HG03565 (cell line): Measurements from ENCODE around the gene SRBD1.
"Not testable (repeated sequence)": the region's sequence is repeated elsewhere in the genome, so short reads cannot be mapped to it uniquely, and the experiment has no call there.

Experiments used
- ATAC-seq: cut with Tn5 transposase; IDR thresholded peaks from one replicate; pipeline ENCODE4 v1.9.1; 2021; ENCODE audit warnings: mild to moderate bottlenecking, moderate library complexity; ENCODE audit not compliant: unreplicated experiment

Gene SRBD1

GRCh38 chr2:45436456-45436855 lies 174.6 kb downstream of the SRBD1 start:
- ATAC-seq = no peak

GRCh38 chr2:45435316-45435715 lies 175.8 kb downstream of the SRBD1 start:
- no peak for ATAC-seq

- ATAC-seq = no peak
Measured at GRCh38 chr2:45433363-45433762, 177.7 kb downstream of the SRBD1 start.

GRCh38 chr2:45432406-45432805 lies 178.7 kb downstream of the SRBD1 start:
- no peak for ATAC-seq

- ATAC-seq = not testable (repeated sequence)
Measured at GRCh38 chr2:45426025-45426424, 185.0 kb downstream of the SRBD1 start.

GRCh38 chr2:45422921-45423320 lies 188.1 kb downstream of the SRBD1 start:
- ATAC-seq = no peak

- no peak for ATAC-seq
Measured at GRCh38 chr2:45418532-45418931, 192.5 kb downstream of the SRBD1 start.

DNA sequence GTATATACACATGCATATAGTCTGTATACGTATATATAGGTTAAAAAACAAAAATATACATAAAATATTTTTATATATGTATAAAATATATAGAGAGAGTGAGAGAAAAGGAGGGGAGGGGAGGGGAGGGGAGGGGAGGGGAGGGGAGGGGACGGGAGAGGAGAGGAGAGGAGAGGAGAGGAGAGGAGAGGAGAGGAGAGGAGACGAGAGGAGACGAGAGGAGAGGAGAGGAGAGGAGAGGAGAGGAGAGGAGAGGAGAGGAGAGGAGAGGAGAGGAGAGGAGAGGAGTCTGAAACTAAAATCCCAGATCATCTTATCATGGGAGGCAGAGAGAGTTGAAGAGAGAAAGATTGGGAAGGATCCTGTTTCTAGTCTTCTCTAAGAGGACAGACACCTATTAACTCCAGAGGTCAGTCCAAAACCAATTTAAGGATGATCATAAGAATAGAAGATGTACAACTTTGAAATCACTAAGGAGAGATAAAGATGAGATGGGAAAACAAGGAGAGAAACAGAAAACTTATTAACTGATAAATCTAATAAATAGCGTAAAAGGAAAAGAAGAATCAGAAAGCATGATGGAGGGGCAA lies 195.4 kb downstream of the SRBD1 start:
- no peak for ATAC-seq

- no peak for ATAC-seq
Measured at GRCh38 chr2:45412754-45413379, 198.2 kb downstream of the SRBD1 start.

DNA sequence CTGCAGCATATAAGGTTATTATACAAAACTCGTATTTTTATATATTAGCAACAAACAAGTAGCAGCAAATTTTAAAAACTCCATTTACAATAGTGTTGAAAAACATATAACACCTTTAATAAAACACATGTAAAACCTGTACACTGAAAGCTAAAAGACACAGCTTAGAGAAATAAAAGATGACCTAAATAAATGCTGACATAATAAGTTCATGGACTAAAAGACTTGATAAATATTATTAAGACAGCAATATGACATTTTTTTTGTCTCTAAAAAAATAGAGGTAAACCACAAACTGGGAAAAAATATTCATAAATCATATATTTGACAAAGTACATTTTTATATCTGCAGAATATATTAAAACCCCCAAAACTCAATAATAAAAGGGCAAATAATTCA lies 201.4 kb downstream of the SRBD1 start:
- ATAC-seq = no peak

- ATAC-seq = no peak
Measured at GRCh38 chr2:45406621-45407020, 204.4 kb downstream of the SRBD1 start.

GRCh38 chr2:45404807-45405297 lies 206.2 kb downstream of the SRBD1 start:
- ATAC-seq = no peak

DNA sequence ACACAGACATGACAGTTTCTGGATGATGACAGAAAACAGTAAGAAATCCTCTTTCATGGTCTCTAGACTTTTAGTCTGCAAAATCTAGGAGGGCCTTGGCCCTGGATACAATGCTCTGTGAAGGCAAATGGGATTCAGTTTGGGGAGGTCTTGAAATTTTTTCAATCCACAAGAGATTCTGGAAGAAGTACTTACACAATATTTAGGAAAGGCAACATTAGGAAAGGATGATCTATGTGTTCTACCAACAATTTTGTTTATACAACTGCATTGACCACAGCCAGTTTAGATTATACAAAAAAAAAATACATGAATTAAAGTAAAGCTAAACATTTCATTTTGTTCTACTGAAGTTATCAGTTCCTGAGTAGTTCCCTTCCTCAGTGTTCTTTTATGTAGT lies 208.0 kb downstream of the SRBD1 start:
- no peak for ATAC-seq

DNA sequence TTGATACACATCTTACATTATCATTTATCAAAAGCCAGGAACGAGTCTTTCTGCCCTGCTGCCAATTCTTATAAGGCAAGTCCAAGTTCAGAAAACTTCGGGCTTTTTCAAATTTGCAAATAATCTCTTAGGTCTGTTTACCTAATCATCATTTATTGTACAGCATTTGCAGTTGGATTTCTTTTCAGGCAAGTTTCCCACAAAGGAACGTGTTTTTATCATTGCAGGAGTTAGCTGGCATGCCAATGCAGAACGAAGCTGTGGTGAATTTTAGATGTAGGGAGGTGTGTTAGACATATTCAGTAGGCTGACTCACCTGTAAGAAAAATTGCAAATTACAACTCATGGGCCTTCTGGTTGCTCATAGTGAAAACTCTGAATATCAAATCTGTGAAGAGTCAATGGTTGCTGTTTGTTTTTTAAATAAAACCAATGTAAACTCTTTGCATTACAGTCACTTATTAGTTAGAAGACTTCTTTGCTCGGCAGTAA lies 209.6 kb downstream of the SRBD1 start:
- no peak for ATAC-seq

DNA sequence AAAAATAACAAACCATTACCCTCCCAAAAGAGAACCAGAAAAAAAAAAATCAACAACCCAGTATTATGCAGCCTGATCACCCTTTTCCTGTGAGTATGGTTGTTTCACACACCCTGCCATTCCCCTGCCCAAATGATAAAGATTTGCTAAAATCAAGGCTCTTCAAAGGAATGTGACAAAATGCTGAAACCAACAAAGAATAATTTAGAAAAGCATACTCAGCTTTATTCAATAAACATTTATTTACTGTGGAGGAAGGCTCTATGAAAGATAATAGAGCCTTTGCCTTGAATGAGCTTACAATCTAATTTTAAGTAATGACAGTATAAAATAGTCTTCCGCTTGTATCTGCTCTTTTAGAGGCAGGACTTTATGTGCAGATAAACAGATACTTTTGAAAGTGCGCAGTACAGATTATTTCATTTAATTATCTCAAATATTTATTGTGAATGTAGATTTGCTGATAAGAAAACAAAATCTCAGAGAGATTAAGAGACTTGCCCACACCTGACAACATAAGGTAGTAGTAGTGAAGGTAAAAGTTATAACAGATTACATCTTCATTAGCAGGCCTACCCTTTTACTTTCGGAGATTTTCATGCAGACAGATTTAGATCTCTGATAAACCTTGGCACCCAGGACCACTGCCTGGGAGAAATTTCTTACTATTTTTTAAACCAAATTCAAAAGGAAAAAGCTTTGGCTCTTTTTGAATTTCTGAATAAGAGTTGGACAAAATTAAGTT lies 211.9 kb downstream of the SRBD1 start:
- ATAC-seq = no peak

- ATAC-seq = no peak
Measured at GRCh38 chr2:45397292-45397691, 213.8 kb downstream of the SRBD1 start.

GRCh38 chr2:45396671-45397070 lies 214.4 kb downstream of the SRBD1 start:
- no peak for ATAC-seq

GRCh38 chr2:45394842-45395241 lies 216.2 kb downstream of the SRBD1 start:
- no peak for ATAC-seq

DNA sequence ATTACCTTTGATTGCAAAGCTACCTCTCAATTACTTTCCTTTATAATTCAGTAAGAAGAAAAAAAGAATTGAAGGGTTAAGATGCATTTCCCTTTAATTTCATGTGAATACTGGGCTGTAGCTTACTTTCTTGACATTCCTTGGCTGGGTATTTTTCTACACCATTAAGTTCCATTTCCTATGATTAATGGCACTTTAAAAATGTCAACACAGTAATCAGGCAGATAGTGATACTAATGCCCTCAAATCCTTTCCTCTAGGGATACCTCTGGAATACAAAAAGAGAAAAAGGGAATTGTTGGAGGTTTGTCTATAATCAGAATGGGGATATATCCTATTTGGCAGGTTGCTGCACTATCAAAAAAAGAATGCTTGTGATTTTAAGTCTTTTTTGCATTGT lies 216.9 kb downstream of the SRBD1 start:
- no peak for ATAC-seq

DNA sequence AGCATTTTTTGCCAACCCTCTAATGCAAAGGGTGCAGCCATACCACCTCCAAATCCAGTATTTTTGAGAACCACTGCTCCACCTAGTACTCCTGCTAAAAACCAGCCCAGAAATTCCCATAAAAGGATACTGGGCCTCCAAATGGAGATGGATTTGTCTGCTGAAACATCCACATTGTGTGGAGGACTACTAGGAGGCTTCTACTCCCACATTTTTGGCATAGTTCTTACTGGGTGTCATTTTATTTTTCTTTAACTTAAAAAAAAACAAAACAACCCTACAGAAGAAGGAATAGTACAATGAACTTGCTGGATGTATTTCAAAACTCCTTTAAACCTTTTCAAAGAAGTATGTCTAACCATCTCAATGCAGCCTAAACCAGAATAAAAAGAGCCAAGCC lies 219.2 kb downstream of the SRBD1 start:
- ATAC-seq = no peak

DNA sequence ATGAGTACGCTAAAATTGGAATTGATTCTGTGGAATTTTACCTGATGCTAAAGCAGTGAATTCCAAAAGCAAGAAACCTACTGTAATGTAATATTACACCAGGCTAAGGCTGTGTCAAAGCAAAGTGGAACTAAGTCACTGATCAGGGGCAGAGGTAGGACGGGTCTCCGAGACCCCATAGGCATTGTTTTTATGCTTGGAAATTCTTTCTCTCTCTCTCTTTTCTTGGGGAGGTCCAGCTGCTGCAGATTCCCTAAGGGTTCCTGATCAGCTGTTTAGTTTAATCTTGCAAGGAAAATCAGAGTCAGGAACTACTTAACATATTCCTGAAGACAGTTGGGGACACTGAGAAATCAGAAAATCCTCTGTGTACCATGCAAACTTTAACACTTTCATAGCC lies 220.2 kb downstream of the SRBD1 start:
- ATAC-seq = no peak

- ATAC-seq = no peak
Measured at GRCh38 chr2:45390441-45390840, 220.6 kb downstream of the SRBD1 start.
